ENCODE data around the gene RWDD2A. TPM values are rescaled to one million over a fixed set of nuclear protein-coding genes. Genes with fewer than 3 reads are reported as not detected.
A peak's percentile ranks its signal among the peaks of the same experiment; 100 is the strongest.

The RWDD2A gene
- total and polyA plus RNA-seq, 2 donors = 1.8 to 4.3 TPM

DNA sequence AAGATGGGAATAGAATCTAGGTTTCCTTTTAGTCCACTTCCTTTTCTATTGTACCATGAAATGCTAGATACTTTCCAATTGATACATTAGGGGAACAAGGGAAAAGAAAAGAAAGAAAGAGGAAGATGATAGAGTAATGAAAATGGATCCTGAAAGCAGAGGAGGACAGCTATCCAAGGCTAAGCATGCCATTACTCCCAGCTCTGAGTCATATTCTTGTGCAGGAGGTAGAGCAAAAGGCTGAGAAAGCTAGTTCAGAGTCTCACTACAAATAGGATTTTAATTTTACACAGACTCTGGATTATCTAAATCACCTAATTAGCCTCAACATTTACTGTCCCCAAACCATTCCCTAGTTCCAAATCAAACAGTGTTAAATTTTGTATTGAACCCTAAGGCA, 23.6 kb downstream of the RWDD2A start:
- no peaks in the 10 kb centered on the region for H3K36me3 ChIP-seq (ENCODE audit: control insufficient read depth in 2 of 2, insufficient read depth in 2 of 2, low read length in 1 of 2)
- no peaks in the 10 kb centered on the region for H3K4me1 ChIP-seq (ENCODE audit: control insufficient read depth in 2 of 2, insufficient read depth in 2 of 2, low read length in 2 of 2)
- no peak overlapping the region for H3K4me3 ChIP-seq (ENCODE audit: low read length in 2 of 2)
- H3K27ac ChIP-seq (ENCODE audit: low read depth in 1 of 2, low read length in 1 of 2) = no peak overlapping the region
- no peak for DNase-seq (ENCODE audit: low read depth in 6 of 9, low spot score in 9 of 9)
- H3K9me3 ChIP-seq (ENCODE audit: control insufficient read depth in 2 of 2, insufficient read depth in 1 of 2, low read length in 1 of 2) = no peaks in the 10 kb centered on the region
- no peaks in the 10 kb centered on the region for H3K27me3 ChIP-seq (ENCODE audit: control insufficient read depth in 2 of 2, insufficient read depth in 1 of 2, low read length in 1 of 2)

GRCh38 chr6:83218646-83219045, 25.5 kb downstream of the RWDD2A start:
- Histone ChIP-seq H3K27ac (ENCODE audit: low read depth in 1 of 2, low read length in 1 of 2) (no peak overlapping the region), H3K27me3 (ENCODE audit: control insufficient read depth in 2 of 2, insufficient read depth in 1 of 2, low read length in 1 of 2) (no peaks in the 10 kb centered on the region), H3K4me3 (ENCODE audit: low read length in 2 of 2) (no peak overlapping the region), H3K36me3 (ENCODE audit: control insufficient read depth in 2 of 2, insufficient read depth in 2 of 2, low read length in 1 of 2) (no peaks in the 10 kb centered on the region), H3K9me3 (ENCODE audit: control insufficient read depth in 2 of 2, insufficient read depth in 1 of 2, low read length in 1 of 2) (no peaks in the 10 kb centered on the region), H3K4me1 (ENCODE audit: control insufficient read depth in 2 of 2, insufficient read depth in 2 of 2, low read length in 2 of 2) (no peaks in the 10 kb centered on the region)
- no peak for DNase-seq (ENCODE audit: low read depth in 6 of 9, low spot score in 9 of 9)
- 82% methylated on average over 3 of the region's 3 CpGs for WGBS

DNA sequence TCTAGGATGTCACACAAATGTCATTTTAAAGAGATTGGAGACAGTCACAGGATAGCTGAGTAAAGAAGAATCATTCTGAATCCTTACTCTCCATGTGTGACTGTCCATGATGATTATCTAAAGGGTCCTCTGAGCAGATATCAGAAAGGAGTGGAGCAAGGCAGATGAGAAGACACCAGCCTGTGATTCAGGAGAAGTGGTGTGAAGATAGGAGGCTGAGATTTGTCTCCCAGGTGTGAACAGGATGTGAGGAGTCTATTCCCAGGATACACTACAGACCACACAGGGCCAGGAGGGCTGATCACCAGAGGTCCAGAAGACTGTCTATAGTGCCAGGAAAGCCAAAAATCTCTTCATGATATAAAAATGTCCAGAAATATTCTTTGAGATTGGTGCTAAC, 27.0 kb downstream of the RWDD2A start:
- Histone ChIP-seq H3K36me3 (ENCODE audit: control insufficient read depth in 2 of 2, insufficient read depth in 2 of 2, low read length in 1 of 2) (no peaks in the 10 kb centered on the region), H3K27ac (ENCODE audit: low read depth in 1 of 2, low read length in 1 of 2) (no peak overlapping the region), H3K4me1 (ENCODE audit: control insufficient read depth in 2 of 2, insufficient read depth in 2 of 2, low read length in 2 of 2) (no peaks in the 10 kb centered on the region), H3K27me3 (ENCODE audit: control insufficient read depth in 2 of 2, insufficient read depth in 1 of 2, low read length in 1 of 2) (no peaks in the 10 kb centered on the region), H3K4me3 (ENCODE audit: low read length in 2 of 2) (no peak overlapping the region), H3K9me3 (ENCODE audit: control insufficient read depth in 2 of 2, insufficient read depth in 1 of 2, low read length in 1 of 2) (no peaks in the 10 kb centered on the region)
- DNase-seq (ENCODE audit: low read depth in 6 of 9, low spot score in 9 of 9) = no peak

GRCh38 chr6:83221276-83221675, 28.1 kb downstream of the RWDD2A start:
- Histone ChIP-seq H3K36me3 (ENCODE audit: control insufficient read depth in 2 of 2, insufficient read depth in 2 of 2, low read length in 1 of 2) (no peaks in the 10 kb centered on the region), H3K4me3 (ENCODE audit: low read length in 2 of 2) (no peak overlapping the region), H3K9me3 (ENCODE audit: control insufficient read depth in 2 of 2, insufficient read depth in 1 of 2, low read length in 1 of 2) (no peaks in the 10 kb centered on the region), H3K27ac (ENCODE audit: low read depth in 1 of 2, low read length in 1 of 2) (no peak overlapping the region), H3K27me3 (ENCODE audit: control insufficient read depth in 2 of 2, insufficient read depth in 1 of 2, low read length in 1 of 2) (no peaks in the 10 kb centered on the region), H3K4me1 (ENCODE audit: control insufficient read depth in 2 of 2, insufficient read depth in 2 of 2, low read length in 2 of 2) (no peaks in the 10 kb centered on the region)
- no peak for DNase-seq (ENCODE audit: low read depth in 6 of 9, low spot score in 9 of 9)
- 98% methylated on average over 1 of the region's 1 CpG for WGBS

DNA sequence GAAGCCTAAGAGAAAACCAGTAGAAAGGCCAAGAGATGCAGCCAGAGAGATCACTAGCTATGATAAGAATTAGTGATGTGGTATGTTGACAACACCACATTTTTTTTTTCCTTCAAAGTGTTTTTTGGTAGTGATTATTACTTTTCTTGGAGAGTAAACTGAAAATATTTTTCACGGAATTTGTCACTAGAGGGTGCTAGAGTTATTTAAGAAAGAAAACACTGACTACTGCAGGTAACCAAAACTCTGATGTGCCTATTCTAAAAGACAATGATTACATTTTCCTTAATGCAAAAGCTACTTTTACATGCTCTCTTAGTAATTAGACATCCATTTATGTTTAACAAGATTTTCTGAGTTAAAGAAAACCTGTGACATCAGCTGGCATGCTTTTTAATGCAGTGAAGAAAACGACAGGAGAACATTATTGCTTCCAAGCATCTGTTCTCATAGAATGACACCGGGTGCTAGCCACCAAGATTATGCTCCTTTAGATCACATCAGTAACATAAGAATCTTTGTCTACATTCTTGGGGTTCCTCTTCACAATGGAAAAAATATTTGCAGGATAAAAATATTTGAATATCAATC, 28.8 kb downstream of the RWDD2A start:
- H3K4me1 ChIP-seq (ENCODE audit: control insufficient read depth in 2 of 2, insufficient read depth in 2 of 2, low read length in 2 of 2) = no peaks in the 10 kb centered on the region
- no peaks in the 10 kb centered on the region for H3K27me3 ChIP-seq (ENCODE audit: control insufficient read depth in 2 of 2, insufficient read depth in 1 of 2, low read length in 1 of 2)
- no peak overlapping the region for H3K27ac ChIP-seq (ENCODE audit: low read depth in 1 of 2, low read length in 1 of 2)
- H3K9me3 ChIP-seq (ENCODE audit: control insufficient read depth in 2 of 2, insufficient read depth in 1 of 2, low read length in 1 of 2) = no peaks in the 10 kb centered on the region
- no peaks in the 10 kb centered on the region for H3K36me3 ChIP-seq (ENCODE audit: control insufficient read depth in 2 of 2, insufficient read depth in 2 of 2, low read length in 1 of 2)
- 31% methylated on average over 3 of the region's 3 CpGs for WGBS
- no peak overlapping the region for H3K4me3 ChIP-seq (ENCODE audit: low read length in 2 of 2)
- peak in 6 of 9 donors; percentile 3 to 57 (median 8) for DNase-seq (ENCODE audit: low read depth in 6 of 9, low spot score in 9 of 9)

GRCh38 chr6:83226517-83226916, 33.4 kb downstream of the RWDD2A start:
- 91% methylated on average over 1 of the region's 1 CpG for WGBS
- Histone ChIP-seq H3K27ac (ENCODE audit: low read depth in 1 of 2, low read length in 1 of 2) (no peak overlapping the region), H3K27me3 (ENCODE audit: control insufficient read depth in 2 of 2, insufficient read depth in 1 of 2, low read length in 1 of 2) (no peaks in the 10 kb centered on the region), H3K4me1 (ENCODE audit: control insufficient read depth in 2 of 2, insufficient read depth in 2 of 2, low read length in 2 of 2) (no peaks in the 10 kb centered on the region), H3K4me3 (ENCODE audit: low read length in 2 of 2) (no peak overlapping the region), H3K36me3 (ENCODE audit: control insufficient read depth in 2 of 2, insufficient read depth in 2 of 2, low read length in 1 of 2) (no peaks in the 10 kb centered on the region), H3K9me3 (ENCODE audit: control insufficient read depth in 2 of 2, insufficient read depth in 1 of 2, low read length in 1 of 2) (no peaks in the 10 kb centered on the region)
- DNase-seq (ENCODE audit: low read depth in 6 of 9, low spot score in 9 of 9) = no peak

DNA sequence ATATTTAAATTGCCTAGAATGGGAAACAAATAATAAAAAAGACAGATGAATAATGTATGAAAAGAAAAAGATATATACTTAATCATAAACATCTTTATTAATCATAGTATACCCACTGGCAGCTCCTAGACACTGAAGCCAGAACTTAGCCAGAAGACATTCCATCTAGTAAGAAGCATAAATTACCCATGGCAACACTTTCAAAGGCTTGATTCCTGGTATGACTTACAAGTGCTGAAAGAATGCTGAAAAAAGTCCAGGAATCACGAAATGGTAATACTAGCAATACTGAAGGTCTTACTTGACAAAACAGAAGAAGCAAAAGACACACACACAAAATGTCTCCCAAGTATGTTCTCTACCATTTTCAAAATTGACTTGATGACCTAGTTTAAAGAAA, 38.0 kb downstream of the RWDD2A start:
- 84% methylated on average over 1 of the region's 1 CpG for WGBS
- no peak overlapping the region for H3K27ac ChIP-seq (ENCODE audit: low read depth in 1 of 2, low read length in 1 of 2)
- H3K9me3 ChIP-seq (ENCODE audit: control insufficient read depth in 2 of 2, insufficient read depth in 1 of 2, low read length in 1 of 2) = no peaks in the 10 kb centered on the region
- H3K36me3 ChIP-seq (ENCODE audit: control insufficient read depth in 2 of 2, insufficient read depth in 2 of 2, low read length in 1 of 2) = no peaks in the 10 kb centered on the region
- H3K4me3 ChIP-seq (ENCODE audit: low read length in 2 of 2) = no peak overlapping the region
- DNase-seq (ENCODE audit: low read depth in 6 of 9, low spot score in 9 of 9) = no peak
- H3K4me1 ChIP-seq (ENCODE audit: control insufficient read depth in 2 of 2, insufficient read depth in 2 of 2, low read length in 2 of 2) = no peaks in the 10 kb centered on the region
- no peaks in the 10 kb centered on the region for H3K27me3 ChIP-seq (ENCODE audit: control insufficient read depth in 2 of 2, insufficient read depth in 1 of 2, low read length in 1 of 2)

GRCh38 chr6:83247471-83247870, 54.3 kb downstream of the RWDD2A start:
- Histone ChIP-seq H3K4me3 (ENCODE audit: low read length in 2 of 2) (no peak overlapping the region), H3K4me1 (ENCODE audit: control insufficient read depth in 2 of 2, insufficient read depth in 2 of 2, low read length in 2 of 2) (no peaks in the 10 kb centered on the region), H3K9me3 (ENCODE audit: control insufficient read depth in 2 of 2, insufficient read depth in 1 of 2, low read length in 1 of 2) (no peaks in the 10 kb centered on the region), H3K27me3 (ENCODE audit: control insufficient read depth in 2 of 2, insufficient read depth in 1 of 2, low read length in 1 of 2) (no peaks in the 10 kb centered on the region), H3K27ac (ENCODE audit: low read depth in 1 of 2, low read length in 1 of 2) (no peak overlapping the region), H3K36me3 (ENCODE audit: control insufficient read depth in 2 of 2, insufficient read depth in 2 of 2, low read length in 1 of 2) (no peaks in the 10 kb centered on the region)
- 96% methylated on average over 3 of the region's 3 CpGs for WGBS
- no peak for DNase-seq (ENCODE audit: low read depth in 6 of 9, low spot score in 9 of 9)

All from thymus (tissue), 11 donors.